Vagina (tissue), 2 donors: ENCODE results near the gene RBP7.

Source experiments
- POLR2A ChIP-seq, 2 donors: fragments of 450-650 bp; IDR thresholded peaks; one replicate each; pipeline ENCODE4 v1.6.1; 2017; ENCODE audit warnings: antibody characterized with exemption in 2 of 2, mild to moderate bottlenecking in 2 of 2, moderate library complexity in 2 of 2
- POLR2AphosphoS5 ChIP-seq, 2 donors: sonication (generic); formaldehyde crosslinking; IDR thresholded peaks; one replicate each; pipeline ENCODE4 v1.9.0; 2017; ENCODE audit warnings: antibody characterized with exemption in 2 of 2, mild to moderate bottlenecking in 2 of 2, low read depth in 1 of 2; ENCODE audit not compliant: insufficient read depth in 1 of 2

GRCh38 chr1:10059342-10059718 is 62.3 kb downstream of the RBP7 start:
- TF ChIP-seq POLR2A (IDR thresholded peaks at IDR 0.05) = no peak
- no peak for TF ChIP-seq POLR2AphosphoS5 (IDR thresholded peaks at IDR 0.05; ENCODE audit: insufficient read depth in 1 of 2, low read depth in 1 of 2)
